GM12878 (cell line): ENCODE data around the gene C20orf96. TPM values are rescaled to one million over a fixed set of nuclear protein-coding genes. Genes with fewer than 3 reads are reported as not detected.

Experiments
- BHLHE40 ChIP-seq, 2 experiments: fragments of 450-650 bp in 1 of 2; IDR thresholded peaks; 2 replicates each; pipeline ENCODE4 v1.6.1; 2011 to 2017; ENCODE audit warnings: low read depth in 2 of 2, borderline replicate concordance in 1 of 2, improper control_type of control experiment in 1 of 2, low read length in 1 of 2, mild to moderate bottlenecking in 1 of 2
- CTCF ChIP-seq, 3 experiments: IDR thresholded peaks in 2 of 3; conservative IDR thresholded peaks in 1 of 3; 2 replicates each; pipeline ENCODE4 v1.5.1; 2011; ENCODE audit warnings: low read depth in 3 of 3, low read length in 3 of 3, mild to moderate bottlenecking in 3 of 3, control low read depth in 2 of 3, moderate library complexity in 2 of 3, inconsistent platforms in 1 of 3, mixed read lengths in 1 of 3; ENCODE audit not compliant: control insufficient read depth in 2 of 3, insufficient read depth in 1 of 3; ENCODE audit errors: extremely low read depth in 1 of 3
- E4F1 ChIP-seq: fragments of 450-650 bp; IDR thresholded peaks from 2 replicates; pipeline ENCODE4 v1.6.1; 2018; ENCODE audit warnings: borderline replicate concordance, mild to moderate bottlenecking; ENCODE audit not compliant: partially characterized antibody
- GABPA ChIP-seq: IDR thresholded peaks from 2 replicates; pipeline ENCODE4 v1.6.1; 2014; ENCODE audit warnings: antibody characterized with exemption, low read depth, mild to moderate bottlenecking, inconsistent platforms
- HDGF ChIP-seq: fragments of 450-650 bp; IDR thresholded peaks from 2 replicates; pipeline ENCODE4 v1.6.1; 2016; ENCODE audit warnings: antibody characterized with exemption
- IRF5 ChIP-seq: fragments of 450-650 bp; IDR thresholded peaks from 2 replicates; pipeline ENCODE4 v1.6.1; 2017; ENCODE audit warnings: borderline replicate concordance
- NBN ChIP-seq: fragments of 450-650 bp; IDR thresholded peaks from 2 replicates; pipeline ENCODE4 v1.6.1; 2016
- NFYA ChIP-seq: IDR thresholded peaks from 2 replicates; pipeline ENCODE4 v1.6.1; 2011; ENCODE audit warnings: low read depth, mild to moderate bottlenecking, low read length, improper control_type of control experiment, borderline replicate concordance
- POLR2AphosphoS5 ChIP-seq: IDR thresholded peaks from 2 replicates; pipeline ENCODE4 v1.6.1; 2011; ENCODE audit warnings: mild to moderate bottlenecking, low read length, inconsistent platforms
- RAD21 ChIP-seq: IDR thresholded peaks from 2 replicates; pipeline ENCODE4 v1.6.1; 2011; ENCODE audit warnings: mild to moderate bottlenecking, low read depth, low read length, moderate library complexity; ENCODE audit not compliant: insufficient read depth
- RELB ChIP-seq: fragments of 450-650 bp; IDR thresholded peaks from 2 replicates; pipeline ENCODE4 v1.6.1; 2017; ENCODE audit warnings: low read depth, mild to moderate bottlenecking, moderate library complexity
- RFX5 ChIP-seq: IDR thresholded peaks from 2 replicates; pipeline ENCODE4 v1.6.1; 2011; ENCODE audit warnings: low read depth, low read length, improper control_type of control experiment
- SMAD5 ChIP-seq: IDR thresholded peaks from 2 replicates; pipeline ENCODE4 v1.6.1; 2016; ENCODE audit warnings: antibody characterized with exemption, low read depth
- SPI1 ChIP-seq: IDR thresholded peaks from 2 replicates; pipeline ENCODE4 v1.6.1; 2011; ENCODE audit warnings: low read depth, mild to moderate bottlenecking, low read length, moderate library complexity, borderline replicate concordance; ENCODE audit not compliant: insufficient read depth
- ZBTB4 ChIP-seq: fragments of 450-650 bp; formaldehyde crosslinking; IDR thresholded peaks from 2 replicates; pipeline ENCODE4 v1.4.0; 2022; ENCODE audit warnings: mild to moderate bottlenecking, moderate library complexity
- polyA plus RNA-seq, 11 experiments: library from polyadenylated mRNA; depleted of rRNA in 4 of 11; unstranded in 6 of 11; stranded (reverse) in 5 of 11; fragments of >200 nt; fragmentation: Nextera tagmentation in 4 of 11; fragmentation: Illumina TruSeq in 1 of 11; extraction: Ambion mirVana in 4 of 11; extraction: Trizol in 1 of 11; gene quantifications; 1 replicate in 1 of 11; 2 replicates in 10 of 11; pipeline versions ENCODE4 v1.2.1 to v1.2.3, GENCODE V29; 2011 to 2016; ENCODE audit warnings: inconsistent platforms in 2 of 11, missing spikeins in 2 of 11, low read depth in 1 of 11
- total RNA-seq, 4 experiments: library from RNA; depleted of rRNA in 3 of 4; stranded (reverse); fragments of >200 nt in 3 of 4; fragmentation: Illumina TruSeq in 1 of 4; extraction: Trizol in 1 of 4; gene quantifications; 2 replicates each; pipeline versions ENCODE4 v1.2.1 to v1.2.3, GENCODE V29; 2013 to 2021
- TF ChIP-seq, protein P1 (sequence below): IDR thresholded peaks from 2 replicates; pipeline ENCODE4 v1.6.1; 2012; ENCODE audit warnings: low read depth, low read length, improper control_type of control experiment

The C20orf96 gene
- total and polyA plus RNA-seq, 10 of the 15 experiments (the other 5 are each of a cell fraction or from before 2014, with no cell fraction given), result 1.4 to 8.6 (median 5.9) TPM

- TF ChIP-seq CTCF (IDR thresholded peaks at IDR 0.05 in 2 of 3, conservative IDR thresholded peaks at IDR 0.05 in 1 of 3; ENCODE audit: control insufficient read depth in 2 of 3, extremely low read depth in 1 of 3, insufficient read depth in 1 of 3, low read depth in 3 of 3, low read length in 3 of 3) (peak in 2 of 3 experiments; percentile 17 to 37; a peak in 2 of 6 replicates), RAD21 (no peak), RELB (peak; percentile 15; the same call in 1 of the 2 replicates), POLR2AphosphoS5 (0 out of 2 replicates have a peak, but pooled peaks have one; percentile 43), SMAD5 (peak; percentile 45; the same call in 1 of the 2 replicates), GABPA (no peak), E4F1 (peak; percentile 12), ZBTB4 (CRISPR knock-in tag) (no peak), NFYA (no peak), IRF5 (no peak), HDGF (0 out of 2 replicates have a peak, but pooled peaks have one; percentile 43), NBN (0 out of 2 replicates have a peak, but pooled peaks have one; percentile 64), RFX5 (peak; percentile 46; the same call in 1 of the 2 replicates), SPI1 (no peak), BHLHE40 (IDR thresholded peaks at IDR 0.05; ENCODE audit: borderline replicate concordance in 1 of 2, low read depth in 2 of 2, low read length in 1 of 2) (peak; percentile 71 to 82; a peak in 3 of 4 replicates)
- TF ChIP-seq, protein P1, sequence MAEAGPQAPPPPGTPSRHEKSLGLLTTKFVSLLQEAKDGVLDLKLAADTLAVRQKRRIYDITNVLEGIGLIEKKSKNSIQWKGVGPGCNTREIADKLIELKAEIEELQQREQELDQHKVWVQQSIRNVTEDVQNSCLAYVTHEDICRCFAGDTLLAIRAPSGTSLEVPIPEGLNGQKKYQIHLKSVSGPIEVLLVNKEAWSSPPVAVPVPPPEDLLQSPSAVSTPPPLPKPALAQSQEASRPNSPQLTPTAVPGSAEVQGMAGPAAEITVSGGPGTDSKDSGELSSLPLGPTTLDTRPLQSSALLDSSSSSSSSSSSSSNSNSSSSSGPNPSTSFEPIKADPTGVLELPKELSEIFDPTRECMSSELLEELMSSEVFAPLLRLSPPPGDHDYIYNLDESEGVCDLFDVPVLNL, result no peak
Observed at GRCh38 chr20:290084-290831, at the start of gene C20orf96 (continued).
